IPS-18c (cell line): ENCODE results near the gene OR56A1.
"Not testable (repeated sequence)": the region's sequence is repeated elsewhere in the genome, so short reads cannot be mapped to it uniquely, and the experiment has no call there.

Source experiments
- H3K4me3 ChIP-seq: 2 replicates; pipeline ENCODE4 v1.7.0; 2013; ENCODE audit warnings: low read depth, mild to moderate bottlenecking, low read length, moderate library complexity; ENCODE audit not compliant: insufficient read depth
- H3K9me3 ChIP-seq: one replicate; pipeline ENCODE4 v1.6.1; 2013; ENCODE audit warnings: mild to moderate bottlenecking, low read length, moderate library complexity; ENCODE audit not compliant: control insufficient read depth, insufficient read depth

Gene OR56A1, protein sequence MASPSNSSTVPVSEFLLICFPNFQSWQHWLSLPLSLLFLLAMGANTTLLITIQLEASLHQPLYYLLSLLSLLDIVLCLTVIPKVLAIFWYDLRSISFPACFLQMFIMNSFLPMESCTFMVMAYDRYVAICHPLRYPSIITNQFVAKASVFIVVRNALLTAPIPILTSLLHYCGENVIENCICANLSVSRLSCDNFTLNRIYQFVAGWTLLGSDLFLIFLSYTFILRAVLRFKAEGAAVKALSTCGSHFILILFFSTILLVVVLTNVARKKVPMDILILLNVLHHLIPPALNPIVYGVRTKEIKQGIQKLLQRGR

DNA sequence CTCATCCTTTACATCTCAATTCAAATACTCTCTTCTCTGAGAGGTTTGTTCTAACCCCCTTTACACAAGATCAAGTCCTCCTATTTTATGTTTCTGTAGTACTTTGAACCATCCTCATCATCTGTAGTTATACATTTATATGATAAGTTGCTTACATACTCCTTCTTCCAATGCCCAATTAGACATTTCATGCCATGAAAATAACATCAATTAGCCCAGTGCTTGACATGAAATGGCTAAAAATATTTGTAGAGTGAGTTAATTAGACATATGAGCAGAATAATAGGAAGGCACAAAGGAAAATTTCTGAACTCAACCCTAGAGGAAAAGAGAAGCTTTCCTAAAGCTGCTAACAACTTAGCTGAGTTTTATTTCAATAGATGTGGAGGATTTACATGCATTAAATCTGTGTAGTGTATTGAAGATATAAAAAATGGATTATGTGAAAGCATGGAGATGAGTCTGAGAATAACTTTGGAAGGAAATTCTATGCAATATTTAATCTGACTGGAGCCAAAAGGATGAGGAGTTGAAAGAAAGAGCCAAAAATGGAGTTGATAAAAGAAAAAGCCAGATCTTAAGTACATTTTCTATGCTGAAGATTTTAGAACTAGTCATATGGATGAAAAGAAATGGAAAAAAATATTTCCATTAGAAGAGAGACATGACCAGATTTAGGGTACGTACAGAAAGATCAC, at the start of gene OR56A1:
Gene OR56A1, minus strand, starts transcription at position 51 of the 698 bp plus-strand sequence. CDS start 3,066 bp downstream, outside the sequence.
- no peaks in the 10 kb centered on the region for H3K9me3 ChIP-seq
- H3K4me3 ChIP-seq, result no peak within 1 kb of the TSS

DNA sequence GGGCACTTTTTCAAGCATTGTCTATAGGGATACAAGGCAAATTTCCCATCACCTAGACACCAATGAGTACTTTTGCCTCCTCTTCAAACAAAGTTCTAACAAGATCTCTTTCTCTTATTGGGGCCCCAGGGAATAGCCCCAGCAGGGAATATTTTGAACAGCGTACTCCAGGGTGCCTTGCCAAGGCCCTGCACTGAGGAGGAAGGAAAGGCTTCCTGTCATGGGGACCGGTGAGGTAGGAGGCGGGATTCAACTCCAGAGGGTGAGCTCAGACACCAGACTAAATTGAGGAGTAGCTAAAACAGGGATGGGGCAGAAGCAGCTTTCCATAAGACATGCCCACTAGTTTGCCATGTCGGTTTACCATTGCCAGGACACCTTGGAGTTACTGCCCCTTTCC, 48.9 kb upstream of the OR56A1 start:
- Histone ChIP-seq H3K9me3 (peaks cover 4% of the 10 kb centered on the region), H3K4me3 (no peak overlapping the region)

DNA sequence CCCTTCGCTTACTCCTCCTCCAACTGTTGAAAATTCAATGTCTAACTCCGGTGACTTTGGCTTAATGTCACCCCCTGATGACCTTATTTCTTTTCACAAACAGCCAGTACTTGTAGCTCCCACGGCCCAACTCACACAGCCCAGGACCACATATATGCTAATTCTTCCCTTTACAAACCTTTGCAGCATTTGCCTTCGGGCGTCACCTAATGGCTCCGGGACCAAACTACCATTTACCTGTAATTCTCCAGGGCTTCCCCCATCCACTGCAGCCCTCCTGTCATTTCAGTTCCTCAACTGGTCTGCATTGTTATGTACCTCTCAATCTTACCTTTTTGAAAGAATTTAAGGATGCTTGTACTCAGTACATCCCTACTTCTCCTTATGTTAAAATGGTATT, 47.2 kb upstream of the OR56A1 start:
- Histone ChIP-seq H3K4me3 (no peak overlapping the region), H3K9me3 (peaks cover 4% of the 10 kb centered on the region)

DNA sequence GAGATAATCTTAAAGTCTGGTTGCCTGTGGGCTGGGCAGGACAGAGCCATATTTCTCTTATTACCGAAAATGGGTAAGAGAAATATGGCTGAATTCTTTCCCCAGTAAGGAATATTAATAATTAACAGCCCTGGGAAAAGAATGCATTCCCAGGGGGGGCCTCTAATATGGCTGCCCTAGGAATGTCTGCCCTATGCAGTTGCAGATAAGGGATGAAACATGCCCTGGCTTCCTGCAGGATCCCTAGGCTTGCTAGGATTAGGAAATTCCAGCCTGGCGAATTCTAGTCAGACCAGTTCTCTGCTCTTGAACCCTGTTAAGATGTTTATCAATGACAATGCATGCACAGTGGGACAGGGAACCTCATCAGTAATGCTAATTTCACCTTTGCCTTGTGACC, 45.9 kb upstream of the OR56A1 start:
- not testable (repeated sequence) for H3K9me3 ChIP-seq, H3K4me3 ChIP-seq

- H3K4me3 ChIP-seq, result no peak overlapping the region
Measured at GRCh38 chr11:6067502-6067901, 36.9 kb upstream of the OR56A1 start.

GRCh38 chr11:6062691-6063358, 32.3 kb upstream of the OR56A1 start:
- Histone ChIP-seq H3K4me3 (no peak overlapping the region), H3K9me3 (no peaks in the 10 kb centered on the region)

More at GRCh38 chr11:6067502-6067901, 36.9 kb upstream of the OR56A1 start:
- H3K9me3 ChIP-seq, result no peaks in the 10 kb centered on the region

GRCh38 chr11:6061475-6061874, 30.9 kb upstream of the OR56A1 start:
- Histone ChIP-seq H3K4me3 (no peak overlapping the region), H3K9me3 (no peaks in the 10 kb centered on the region)

- H3K9me3 ChIP-seq, result no peaks in the 10 kb centered on the region
- H3K4me3 ChIP-seq, result no peak overlapping the region
Measured at GRCh38 chr11:6057452-6057851, 26.9 kb upstream of the OR56A1 start.

GRCh38 chr11:6055569-6055968, 25.0 kb upstream of the OR56A1 start:
- H3K9me3 ChIP-seq, result no peaks in the 10 kb centered on the region
- no peak overlapping the region for H3K4me3 ChIP-seq

DNA sequence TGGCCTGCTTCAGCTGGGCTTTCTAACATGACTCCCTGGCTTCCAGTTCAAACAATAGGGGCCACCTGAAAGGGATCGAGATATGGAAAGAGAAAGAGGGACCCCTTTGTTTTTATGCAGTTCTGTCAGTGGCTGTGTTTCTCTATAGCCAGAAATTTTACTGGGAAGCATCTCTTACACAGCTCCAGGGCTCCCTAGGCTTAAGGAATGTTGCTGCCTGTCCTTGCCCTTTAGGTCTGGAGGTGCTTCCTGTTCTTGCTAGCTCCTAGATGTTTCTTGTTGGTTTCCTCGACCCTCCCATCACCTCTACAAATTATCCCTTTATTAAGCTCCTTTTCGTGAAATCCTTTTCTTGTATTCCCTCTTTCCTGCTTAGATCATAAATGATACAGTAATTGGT, 21.8 kb upstream of the OR56A1 start:
- Histone ChIP-seq H3K4me3 (no peak overlapping the region), H3K9me3 (no peaks in the 10 kb centered on the region)

- no peaks in the 10 kb centered on the region for H3K9me3 ChIP-seq
- no peak overlapping the region for H3K4me3 ChIP-seq
Measured at GRCh38 chr11:6040874-6041273, 10.3 kb upstream of the OR56A1 start.

DNA sequence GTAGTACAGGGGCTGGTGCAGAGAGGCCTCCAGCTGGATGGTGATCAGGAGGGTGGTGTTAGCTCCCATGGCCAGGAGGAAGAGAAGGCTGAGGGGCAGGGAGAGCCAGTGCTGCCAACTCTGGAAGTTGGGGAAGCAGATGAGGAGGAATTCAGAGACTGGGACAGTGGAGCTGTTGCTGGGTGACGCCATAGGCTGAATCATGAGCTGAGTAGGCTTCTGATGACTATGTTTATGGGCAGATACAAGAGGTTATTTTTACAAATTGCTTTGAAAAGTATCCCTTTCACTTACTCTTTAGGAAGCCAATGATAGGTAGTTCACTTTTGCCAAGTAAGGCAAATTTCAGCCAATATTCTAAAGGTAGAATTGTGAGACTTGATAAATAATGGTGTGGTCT, 3.1 kb downstream of the OR56A1 start:
- Histone ChIP-seq H3K4me3 (no peak overlapping the region), H3K9me3 (no peaks in the 10 kb centered on the region)

GRCh38 chr11:6025056-6025455, 5.5 kb downstream of the OR56A1 start:
- H3K9me3 ChIP-seq, result no peaks in the 10 kb centered on the region
- no peak overlapping the region for H3K4me3 ChIP-seq

- Histone ChIP-seq H3K4me3 (no peak overlapping the region), H3K9me3 (no peaks in the 10 kb centered on the region)
Measured at GRCh38 chr11:6022956-6023355, 7.6 kb downstream of the OR56A1 start.

DNA sequence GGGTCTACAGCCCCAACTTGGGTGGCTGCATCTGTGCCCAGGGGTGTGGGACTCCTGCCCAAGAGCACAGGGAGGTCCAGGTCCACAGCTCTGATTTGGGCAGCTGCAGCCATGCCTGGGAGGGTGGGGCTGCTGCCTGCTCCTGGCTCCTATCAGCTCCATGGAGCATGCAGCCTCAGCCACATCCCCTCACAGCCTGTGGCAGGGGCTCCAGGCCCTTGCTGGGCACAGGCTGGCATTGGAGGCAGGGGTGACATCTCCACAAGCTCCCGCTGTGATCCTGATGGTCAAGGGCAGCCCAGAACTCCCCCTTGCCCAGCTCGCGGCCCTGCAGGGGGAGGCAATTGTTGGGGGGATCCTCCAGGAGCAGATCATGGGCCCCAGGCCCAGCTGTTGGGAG, 17.5 kb downstream of the OR56A1 start:
- H3K9me3 ChIP-seq, result peaks cover 2% of the 10 kb centered on the region
- no peak overlapping the region for H3K4me3 ChIP-seq

DNA sequence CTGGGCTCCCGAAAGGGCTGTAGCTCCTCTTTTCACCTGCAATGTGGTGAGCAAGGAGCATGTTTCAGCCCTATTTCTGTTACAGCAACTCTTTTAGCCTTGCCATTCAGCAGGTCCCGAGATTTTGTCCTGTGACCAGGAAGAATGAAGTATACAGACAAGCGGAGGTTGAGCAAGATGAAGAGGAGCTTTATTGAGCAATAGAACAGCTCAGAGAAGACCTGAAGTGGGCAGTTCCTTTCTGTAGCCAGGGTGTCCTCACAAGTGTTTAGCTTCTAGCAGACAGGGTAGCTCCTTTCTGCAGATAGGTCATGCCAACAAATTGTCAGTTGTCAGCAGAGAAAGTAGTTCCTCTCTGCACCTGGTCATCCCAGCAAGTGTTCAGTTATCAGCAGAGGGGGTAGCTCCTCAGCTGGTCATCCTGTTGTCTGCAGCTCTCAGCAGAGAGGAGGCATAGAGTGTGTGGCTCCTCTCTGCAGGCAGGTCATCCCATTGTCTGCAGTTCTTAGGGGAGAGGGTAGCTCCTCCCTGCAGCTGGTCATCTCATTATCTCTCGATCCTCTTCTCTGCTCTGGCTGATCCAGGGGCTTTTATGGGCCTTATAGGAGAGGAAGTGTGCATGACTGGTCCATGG, 18.4 kb downstream of the OR56A1 start:
- H3K9me3 ChIP-seq, result peaks cover 2% of the 10 kb centered on the region
- H3K4me3 ChIP-seq, result no peak overlapping the region

DNA sequence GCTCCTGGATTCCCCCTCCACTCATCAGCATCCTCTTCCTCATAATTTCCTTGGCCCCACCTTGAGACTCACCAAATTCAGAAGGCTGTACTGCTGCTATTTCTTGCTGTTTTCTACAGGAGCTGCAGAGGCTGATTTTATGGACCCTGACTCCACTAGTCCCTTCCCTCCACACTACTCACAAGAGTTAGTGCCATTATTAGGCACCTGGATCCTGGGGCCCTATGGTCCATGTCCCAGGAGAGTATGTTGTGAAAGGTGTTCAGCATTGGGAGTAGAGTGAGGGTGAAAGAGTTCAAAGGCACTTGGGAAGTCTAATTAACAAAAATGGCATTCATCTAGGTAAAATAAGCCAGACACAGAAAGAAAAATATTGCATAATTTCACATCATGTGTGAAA, 23.7 kb downstream of the OR56A1 start, which contains the start of gene OR56A4:
Gene OR56A4, minus strand, starts transcription at position 101 of the 400 bp plus-strand sequence. CDS start 3,954 bp downstream, outside the sequence.
- H3K9me3 ChIP-seq, result no peaks in the 10 kb centered on the region
- no peak within 1 kb of the TSS for H3K4me3 ChIP-seq
